Stomach (tissue), 4 donors: ENCODE data around the gene DLD.

ENCODE experiments used
- CTCF ChIP-seq, 7 experiments: fragments of 450-650 bp in 4 of 7; fragments of 200-600 bp in 3 of 7; sonication (generic) in 3 of 7; IDR thresholded peaks; one replicate each; pipeline ENCODE4 v1.5.1; 2016 to 2019; ENCODE audit warnings: antibody characterized with exemption in 7 of 7, control low read depth in 2 of 7, mild to moderate bottlenecking in 1 of 7
- POLR2A ChIP-seq, 4 donors: fragments of 450-650 bp; IDR thresholded peaks; one replicate each; pipeline ENCODE4 v1.6.1; 2016; ENCODE audit warnings: antibody characterized with exemption in 4 of 4, control low read depth in 2 of 4, mild to moderate bottlenecking in 1 of 4, moderate library complexity in 1 of 4
- POLR2AphosphoS5 ChIP-seq, 3 donors: sonication (generic); formaldehyde crosslinking; IDR thresholded peaks; one replicate each; pipeline ENCODE4 v1.6.1; 2016; ENCODE audit warnings: antibody characterized with exemption in 3 of 3

GRCh38 chr7:107856806-107857540, 34.0 kb upstream of the DLD start:
- TF ChIP-seq CTCF (IDR thresholded peaks at IDR 0.05) = no peak
- TF ChIP-seq POLR2A (IDR thresholded peaks at IDR 0.05) = no peak
- TF ChIP-seq POLR2AphosphoS5 (IDR thresholded peaks at IDR 0.05) = no peak
